Measurements from ENCODE around the gene LONP2.
"Not testable (repeated sequence)": the region's sequence is repeated elsewhere in the genome, so short reads cannot be mapped to it uniquely, and the experiment has no call there.

The LONP2 gene

GRCh38 chr16:48402547-48402946 lies 158.4 kb downstream of the LONP2 start:
- not testable (repeated sequence) for DNase-seq

DNA sequence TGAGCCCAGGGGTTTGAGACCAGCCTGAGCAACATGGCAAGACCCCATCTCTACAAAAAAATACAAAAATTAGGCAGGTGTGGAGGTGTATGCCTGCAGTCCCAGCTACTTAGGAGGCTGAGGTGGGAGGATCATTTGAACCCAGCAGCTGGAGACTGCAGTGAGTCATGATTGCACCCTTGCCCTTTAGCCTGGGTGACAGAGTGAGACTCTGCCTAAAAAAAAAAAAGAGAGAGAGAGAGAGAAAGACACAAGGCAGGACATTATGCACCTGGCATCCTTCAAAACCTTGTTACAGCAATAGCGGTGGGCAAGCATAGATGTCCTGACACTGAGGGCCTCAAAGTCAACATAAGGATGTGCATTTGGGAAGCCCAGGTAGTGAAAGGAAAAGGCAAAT lies 161.1 kb downstream of the LONP2 start:
- DNase-seq = no peak

DNA sequence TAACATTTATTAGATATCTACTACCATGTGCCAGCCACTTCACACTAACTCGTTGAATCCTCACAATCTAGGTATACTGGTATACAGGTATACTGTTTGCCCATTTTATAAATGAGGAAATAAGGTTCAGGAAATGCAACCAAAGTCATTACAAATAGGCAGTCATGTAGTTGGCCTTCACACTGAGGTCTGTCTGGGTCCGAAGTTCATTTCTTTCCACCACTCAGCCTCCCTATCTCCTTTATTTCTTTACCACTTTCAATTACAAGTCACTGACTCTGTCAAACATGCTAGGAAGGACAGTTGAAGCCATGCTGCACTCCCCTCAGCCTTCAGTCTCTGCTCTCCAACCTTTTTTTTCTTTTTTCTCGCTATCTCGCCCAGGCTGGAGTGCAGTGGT lies 161.8 kb downstream of the LONP2 start:
- DNase-seq = no peak

Data from AML-193 (cell line).